ENCODE measurements around the gene CHST3.

DNA sequence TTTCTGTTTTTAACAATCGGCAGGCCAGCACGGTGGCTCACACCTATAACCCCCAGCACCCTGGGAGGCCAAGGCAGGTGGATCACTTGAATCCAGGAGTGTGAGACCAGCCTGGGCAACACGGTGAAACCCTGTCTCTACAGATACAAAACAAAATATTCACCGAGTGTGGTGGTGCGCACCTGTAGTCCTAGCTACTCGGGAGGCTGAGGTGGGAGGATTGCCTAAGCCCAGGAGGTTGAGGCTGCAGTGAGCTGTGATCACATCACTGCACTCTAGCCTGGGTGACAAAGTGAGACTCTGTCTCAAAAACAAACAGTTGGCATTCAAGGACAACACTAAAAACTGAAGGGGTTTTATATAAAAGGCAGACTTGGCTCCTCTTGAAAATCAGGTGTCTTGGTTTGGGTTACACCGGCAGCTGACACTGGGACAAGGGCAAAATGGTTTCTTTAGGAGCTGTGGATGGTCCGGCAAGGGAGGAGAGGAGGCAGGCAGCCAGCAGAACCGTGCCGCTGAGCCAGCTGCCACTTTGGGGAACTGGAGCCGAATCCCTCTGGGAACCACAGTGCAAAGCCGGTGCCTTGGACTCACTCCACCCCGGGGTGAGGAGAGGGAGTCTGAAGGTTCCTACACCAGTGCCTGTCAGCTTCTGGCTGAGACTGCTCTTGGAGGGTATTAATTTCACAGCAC is 52.6 kb downstream of the CHST3 start:
- TF ChIP-seq EP300 (IDR thresholded peaks at IDR 0.05; ENCODE audit: borderline replicate concordance): no peak
- TF ChIP-seq, protein P1, sequence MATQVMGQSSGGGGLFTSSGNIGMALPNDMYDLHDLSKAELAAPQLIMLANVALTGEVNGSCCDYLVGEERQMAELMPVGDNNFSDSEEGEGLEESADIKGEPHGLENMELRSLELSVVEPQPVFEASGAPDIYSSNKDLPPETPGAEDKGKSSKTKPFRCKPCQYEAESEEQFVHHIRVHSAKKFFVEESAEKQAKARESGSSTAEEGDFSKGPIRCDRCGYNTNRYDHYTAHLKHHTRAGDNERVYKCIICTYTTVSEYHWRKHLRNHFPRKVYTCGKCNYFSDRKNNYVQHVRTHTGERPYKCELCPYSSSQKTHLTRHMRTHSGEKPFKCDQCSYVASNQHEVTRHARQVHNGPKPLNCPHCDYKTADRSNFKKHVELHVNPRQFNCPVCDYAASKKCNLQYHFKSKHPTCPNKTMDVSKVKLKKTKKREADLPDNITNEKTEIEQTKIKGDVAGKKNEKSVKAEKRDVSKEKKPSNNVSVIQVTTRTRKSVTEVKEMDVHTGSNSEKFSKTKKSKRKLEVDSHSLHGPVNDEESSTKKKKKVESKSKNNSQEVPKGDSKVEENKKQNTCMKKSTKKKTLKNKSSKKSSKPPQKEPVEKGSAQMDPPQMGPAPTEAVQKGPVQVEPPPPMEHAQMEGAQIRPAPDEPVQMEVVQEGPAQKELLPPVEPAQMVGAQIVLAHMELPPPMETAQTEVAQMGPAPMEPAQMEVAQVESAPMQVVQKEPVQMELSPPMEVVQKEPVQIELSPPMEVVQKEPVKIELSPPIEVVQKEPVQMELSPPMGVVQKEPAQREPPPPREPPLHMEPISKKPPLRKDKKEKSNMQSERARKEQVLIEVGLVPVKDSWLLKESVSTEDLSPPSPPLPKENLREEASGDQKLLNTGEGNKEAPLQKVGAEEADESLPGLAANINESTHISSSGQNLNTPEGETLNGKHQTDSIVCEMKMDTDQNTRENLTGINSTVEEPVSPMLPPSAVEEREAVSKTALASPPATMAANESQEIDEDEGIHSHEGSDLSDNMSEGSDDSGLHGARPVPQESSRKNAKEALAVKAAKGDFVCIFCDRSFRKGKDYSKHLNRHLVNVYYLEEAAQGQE (IDR thresholded peaks at IDR 0.05; ENCODE audit: low read depth): no peak
- no peak for TF ChIP-seq NFIC (IDR thresholded peaks at IDR 0.05)
- TF ChIP-seq FOXM1 (IDR thresholded peaks at IDR 0.05; ENCODE audit: borderline replicate concordance, low read depth): no peak
- no peak for TF ChIP-seq TAF1 (IDR thresholded peaks at IDR 0.05; ENCODE audit: low read depth)
- TF ChIP-seq RAD21 (IDR thresholded peaks at IDR 0.05; ENCODE audit: low read depth): no peak
- TF ChIP-seq YY1 (IDR thresholded peaks at IDR 0.05; ENCODE audit: low read depth): no peak
- no peak for TF ChIP-seq CEBPB (IDR thresholded peaks at IDR 0.05)
- TF ChIP-seq, protein P2, sequence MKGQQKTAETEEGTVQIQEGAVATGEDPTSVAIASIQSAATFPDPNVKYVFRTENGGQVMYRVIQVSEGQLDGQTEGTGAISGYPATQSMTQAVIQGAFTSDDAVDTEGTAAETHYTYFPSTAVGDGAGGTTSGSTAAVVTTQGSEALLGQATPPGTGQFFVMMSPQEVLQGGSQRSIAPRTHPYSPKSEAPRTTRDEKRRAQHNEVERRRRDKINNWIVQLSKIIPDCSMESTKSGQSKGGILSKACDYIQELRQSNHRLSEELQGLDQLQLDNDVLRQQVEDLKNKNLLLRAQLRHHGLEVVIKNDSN (IDR thresholded peaks at IDR 0.05): no peak
- no peak for TF ChIP-seq CREB1 (IDR thresholded peaks at IDR 0.05; ENCODE audit: low read depth)
- TF ChIP-seq, protein P3, sequence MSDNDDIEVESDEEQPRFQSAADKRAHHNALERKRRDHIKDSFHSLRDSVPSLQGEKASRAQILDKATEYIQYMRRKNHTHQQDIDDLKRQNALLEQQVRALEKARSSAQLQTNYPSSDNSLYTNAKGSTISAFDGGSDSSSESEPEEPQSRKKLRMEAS (IDR thresholded peaks at IDR 0.05): no peak
